NCI-H1694 treated with DMSO at 0.1 percent for 48 hours (cell line): ENCODE data around the gene ITGA1.

ENCODE experiments used
- DNase-seq: peaks from one replicate; lab custom pipeline; 2025; lab: John Stamatoyannopoulos, UW

ITGA1 gene

DNA sequence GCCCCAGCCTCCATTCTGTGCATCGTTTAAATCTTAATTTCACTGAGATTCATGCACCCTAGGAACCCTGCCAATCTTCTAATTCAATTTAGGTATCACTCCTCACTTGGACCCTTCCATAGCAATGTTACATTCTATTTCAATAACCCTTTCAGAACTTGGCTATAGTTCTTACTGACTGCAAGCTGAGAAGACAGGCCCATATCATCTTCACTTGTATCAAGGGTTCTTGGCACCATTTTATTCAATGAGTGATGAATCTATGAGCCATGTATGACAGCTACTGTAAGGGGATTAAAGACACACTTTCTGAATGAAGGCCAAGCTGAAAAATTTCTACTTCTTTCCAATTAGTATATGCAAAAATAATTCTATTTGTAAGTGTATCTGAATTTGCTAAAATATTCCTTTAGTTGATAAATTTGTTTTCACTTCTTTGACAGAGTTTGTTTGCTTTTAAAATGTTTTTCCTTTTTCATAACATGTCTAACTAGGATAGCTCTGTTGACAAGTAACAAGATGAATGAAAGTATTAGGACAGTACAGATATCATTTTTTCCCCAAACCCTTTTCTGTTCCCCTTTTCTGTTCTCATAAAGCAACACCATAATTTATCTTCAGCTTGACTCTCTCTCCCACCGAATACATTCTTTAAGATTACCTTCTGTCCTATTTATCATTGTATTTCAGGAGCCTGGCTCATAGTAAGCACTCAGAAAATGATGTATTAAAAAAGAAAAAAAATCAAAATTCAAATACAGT lies 211.0 kb downstream of the ITGA1 start:
- no peak for DNase-seq

DNA sequence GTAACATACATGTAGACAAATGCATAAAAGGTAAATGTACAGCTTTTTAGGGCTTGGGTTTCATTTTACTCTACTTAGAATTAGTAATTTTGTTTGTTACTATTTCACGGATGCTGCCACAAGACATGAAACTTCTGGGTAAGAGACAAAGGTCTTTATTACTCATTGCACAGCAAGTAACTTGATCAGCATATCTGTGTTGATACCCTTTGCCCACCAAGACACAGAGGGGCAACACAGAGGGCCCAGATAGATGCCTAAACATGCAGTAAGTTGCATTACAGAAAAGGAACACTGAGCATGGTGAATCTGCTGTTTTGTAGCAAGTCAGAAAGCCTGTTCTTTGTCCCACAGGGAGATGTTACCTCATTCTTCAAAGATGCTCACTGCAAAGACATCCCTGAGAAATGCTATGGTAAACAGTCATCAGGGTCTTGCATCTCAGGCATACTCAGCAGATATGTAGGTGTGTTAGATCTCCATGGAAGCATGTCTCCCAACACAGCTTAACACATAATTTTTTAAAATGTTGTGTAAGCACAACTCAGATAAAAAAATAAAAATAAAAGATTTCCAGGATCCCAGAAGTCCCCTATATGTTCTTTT lies 211.7 kb downstream of the ITGA1 start:
- DNase-seq = no peak

DNA sequence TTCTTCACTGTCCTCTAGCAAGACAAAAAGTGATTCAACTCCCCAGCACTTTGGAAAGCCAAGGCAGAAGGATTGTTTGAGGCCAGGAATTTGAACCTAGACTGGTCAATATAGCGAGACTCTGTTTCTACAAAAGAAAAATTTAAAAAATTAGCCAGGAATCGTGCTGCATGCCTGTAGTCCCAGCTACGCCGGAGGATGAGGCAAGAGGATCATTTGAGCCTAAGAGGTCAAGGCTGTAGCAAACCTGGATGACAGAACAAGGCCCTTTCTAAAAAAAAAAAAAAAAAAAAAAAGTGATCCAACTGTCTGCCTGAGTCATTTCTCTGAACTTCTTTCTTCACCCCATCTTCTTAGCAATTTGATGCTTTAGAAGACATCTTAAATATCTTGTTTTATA lies 213.8 kb downstream of the ITGA1 start:
- DNase-seq = no peak

DNA sequence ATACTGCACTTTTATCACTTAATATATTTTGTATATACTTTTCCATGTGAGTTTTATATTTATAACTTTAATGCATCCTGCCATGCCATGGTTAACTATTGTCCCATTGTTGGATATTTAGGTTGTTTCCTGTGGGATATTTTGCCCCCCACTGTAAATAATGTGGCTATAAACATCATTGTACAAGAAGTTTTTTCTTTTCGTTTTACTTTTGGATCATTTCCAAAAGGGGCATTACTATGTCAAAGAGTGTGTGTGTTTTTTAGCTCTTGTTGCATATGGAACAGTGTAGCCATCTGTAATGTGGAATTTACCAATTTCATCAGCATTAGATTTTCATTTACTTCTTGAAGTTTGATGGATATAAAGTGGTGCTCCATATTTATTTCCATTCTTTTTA lies 214.8 kb downstream of the ITGA1 start:
- DNase-seq = no peak

DNA sequence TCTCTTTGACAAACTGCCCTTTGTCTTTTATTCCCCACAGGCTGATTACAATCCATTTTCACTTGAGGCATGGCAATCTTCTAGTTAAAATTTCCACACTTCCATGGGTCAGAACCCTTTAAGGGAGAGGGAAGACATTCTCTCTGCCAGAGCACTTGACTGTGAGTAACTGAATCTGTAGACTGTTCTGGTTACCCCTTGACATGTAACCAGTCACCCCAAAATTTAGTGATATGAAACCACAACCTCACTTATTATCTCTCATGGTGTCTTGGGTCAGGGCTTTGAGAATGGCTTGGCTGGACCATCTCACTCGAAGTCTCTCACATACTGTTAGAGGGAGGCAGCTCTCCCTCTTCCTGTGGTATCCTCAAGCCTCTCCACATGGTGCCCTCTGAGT lies 215.4 kb downstream of the ITGA1 start:
- DNase-seq = no peak

DNA sequence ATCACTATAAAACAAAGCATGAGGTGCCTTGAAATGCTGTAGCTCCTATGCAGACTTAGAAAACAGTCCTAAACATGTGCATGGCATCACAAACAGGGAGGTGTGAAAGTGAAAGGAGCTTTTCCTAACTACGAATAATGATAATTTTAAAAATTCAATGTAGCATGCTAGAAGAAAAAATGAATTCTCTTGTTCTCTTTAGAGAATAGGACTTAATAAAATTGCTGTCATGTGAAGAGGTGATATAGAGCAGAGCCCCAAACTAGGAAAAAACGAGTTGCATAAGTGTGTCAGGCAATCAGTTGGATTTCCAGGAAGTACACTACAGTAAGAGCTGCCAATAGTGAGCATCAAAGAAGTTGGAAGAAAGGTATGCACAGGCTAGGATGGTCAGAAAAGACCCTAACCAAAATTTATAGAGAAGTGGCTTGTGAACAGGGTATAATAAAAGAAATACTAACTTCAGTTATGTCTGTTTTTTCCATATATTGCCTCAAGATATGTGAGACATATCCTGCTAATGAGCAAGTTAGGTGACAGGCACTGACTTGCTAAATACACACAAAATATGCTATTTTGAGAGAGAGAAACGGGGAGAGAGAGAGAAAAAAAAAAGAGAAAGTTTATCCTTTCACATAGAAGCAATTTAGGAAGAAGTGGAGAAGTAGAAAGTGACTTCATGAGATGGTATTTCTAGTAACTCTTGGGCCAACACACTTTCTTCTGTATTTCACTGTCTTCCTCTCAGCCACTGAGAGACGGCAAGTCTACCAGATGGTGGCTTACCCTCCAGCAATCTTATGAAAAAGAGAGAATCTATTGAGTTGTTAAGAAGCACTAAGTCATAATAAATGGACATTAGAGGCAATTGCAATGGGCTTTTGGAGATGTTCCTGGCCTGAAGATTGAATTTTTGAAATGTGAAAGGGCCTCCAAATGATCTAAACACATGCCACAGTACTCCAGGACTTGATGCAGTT lies 219.5 kb downstream of the ITGA1 start:
- no peak for DNase-seq

DNA sequence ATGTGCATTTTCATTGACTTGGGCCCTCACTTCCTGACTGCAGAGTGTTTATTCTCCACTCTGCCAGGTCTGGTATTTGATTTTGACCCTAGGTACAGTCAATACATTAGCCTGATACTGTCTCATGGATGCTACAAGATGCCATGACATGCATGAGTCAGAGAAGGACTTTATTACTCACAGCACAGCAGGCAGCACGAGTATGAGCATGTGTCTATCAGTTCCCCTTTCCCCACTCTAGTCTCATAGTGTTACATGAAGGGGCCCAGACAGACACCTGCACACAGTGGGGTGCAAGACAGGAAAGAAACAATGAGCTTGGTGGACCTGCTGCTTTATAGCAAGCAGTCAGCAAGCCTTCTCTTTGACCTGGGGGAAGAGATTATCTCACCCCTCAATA lies 221.0 kb downstream of the ITGA1 start:
- DNase-seq = no peak
